ENCODE data around the gene TMEM233. TPM values are rescaled to one million over a fixed set of nuclear protein-coding genes. Genes with fewer than 3 reads are reported as not detected.

The TMEM233 gene
- total RNA-seq, 1 experiment from 2014 or later: not detected

- TF ChIP-seq, protein P1, sequence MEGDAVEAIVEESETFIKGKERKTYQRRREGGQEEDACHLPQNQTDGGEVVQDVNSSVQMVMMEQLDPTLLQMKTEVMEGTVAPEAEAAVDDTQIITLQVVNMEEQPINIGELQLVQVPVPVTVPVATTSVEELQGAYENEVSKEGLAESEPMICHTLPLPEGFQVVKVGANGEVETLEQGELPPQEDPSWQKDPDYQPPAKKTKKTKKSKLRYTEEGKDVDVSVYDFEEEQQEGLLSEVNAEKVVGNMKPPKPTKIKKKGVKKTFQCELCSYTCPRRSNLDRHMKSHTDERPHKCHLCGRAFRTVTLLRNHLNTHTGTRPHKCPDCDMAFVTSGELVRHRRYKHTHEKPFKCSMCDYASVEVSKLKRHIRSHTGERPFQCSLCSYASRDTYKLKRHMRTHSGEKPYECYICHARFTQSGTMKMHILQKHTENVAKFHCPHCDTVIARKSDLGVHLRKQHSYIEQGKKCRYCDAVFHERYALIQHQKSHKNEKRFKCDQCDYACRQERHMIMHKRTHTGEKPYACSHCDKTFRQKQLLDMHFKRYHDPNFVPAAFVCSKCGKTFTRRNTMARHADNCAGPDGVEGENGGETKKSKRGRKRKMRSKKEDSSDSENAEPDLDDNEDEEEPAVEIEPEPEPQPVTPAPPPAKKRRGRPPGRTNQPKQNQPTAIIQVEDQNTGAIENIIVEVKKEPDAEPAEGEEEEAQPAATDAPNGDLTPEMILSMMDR (IDR thresholded peaks at IDR 0.05; ENCODE audit: unreplicated experiment): no peak
- no peaks in the 10 kb centered on the region for H3K4me1 Mint-ChIP-seq (ENCODE audit: low read depth, unreplicated experiment)
- CTCF ChIA-PET: no interaction called here
- no peak overlapping the region for H3K4me3 Mint-ChIP-seq (ENCODE audit: low read depth, unreplicated experiment)
- H3K27ac Mint-ChIP-seq (ENCODE audit: unreplicated experiment): no peak overlapping the region
- no TSS peak for BruUV-seq (replicated peaks)
- intact Hi-C loops (cut with micrococcal nuclease; ENCODE audit: unreplicated experiment): no loop called here
- peaks cover 9% of the 10 kb centered on the region for H3K27me3 Mint-ChIP-seq (ENCODE audit: unreplicated experiment)
- H3K36me3 Mint-ChIP-seq (ENCODE audit: insufficient read depth, unreplicated experiment): no peaks in the 10 kb centered on the region
- no peak for DNase-seq
- no peaks in the 10 kb centered on the region for H3K9me3 Mint-ChIP-seq (ENCODE audit: low read depth, unreplicated experiment)
Observed at GRCh38 chr12:119624966-119625365, 31.4 kb downstream of the TMEM233 start.

- H3K9me3 Mint-ChIP-seq (ENCODE audit: low read depth, unreplicated experiment): no peaks in the 10 kb centered on the region
- intact Hi-C loops (cut with micrococcal nuclease; ENCODE audit: unreplicated experiment): no loop called here
- peaks cover 3% of the 10 kb centered on the region for H3K4me1 Mint-ChIP-seq (ENCODE audit: low read depth, unreplicated experiment)
- H3K4me3 Mint-ChIP-seq (ENCODE audit: low read depth, unreplicated experiment): no peak overlapping the region
- no peak for DNase-seq
- H3K27ac Mint-ChIP-seq (ENCODE audit: unreplicated experiment): no peak overlapping the region
- CTCF ChIA-PET: interaction anchor here (0.8 kb wide), 1 partner anchor 8 kb away, joined by 3 read pairs; no protein-coding TSS in a partner anchor
- peaks cover 13% of the 10 kb centered on the region for H3K27me3 Mint-ChIP-seq (ENCODE audit: unreplicated experiment)
- H3K36me3 Mint-ChIP-seq (ENCODE audit: insufficient read depth, unreplicated experiment): no peaks in the 10 kb centered on the region
- TF ChIP-seq, protein P1 (IDR thresholded peaks at IDR 0.05; ENCODE audit: unreplicated experiment): no peak
- BruUV-seq (replicated peaks): no TSS peak
Observed at GRCh38 chr12:119627019-119627643, 33.6 kb downstream of the TMEM233 start.

DNA sequence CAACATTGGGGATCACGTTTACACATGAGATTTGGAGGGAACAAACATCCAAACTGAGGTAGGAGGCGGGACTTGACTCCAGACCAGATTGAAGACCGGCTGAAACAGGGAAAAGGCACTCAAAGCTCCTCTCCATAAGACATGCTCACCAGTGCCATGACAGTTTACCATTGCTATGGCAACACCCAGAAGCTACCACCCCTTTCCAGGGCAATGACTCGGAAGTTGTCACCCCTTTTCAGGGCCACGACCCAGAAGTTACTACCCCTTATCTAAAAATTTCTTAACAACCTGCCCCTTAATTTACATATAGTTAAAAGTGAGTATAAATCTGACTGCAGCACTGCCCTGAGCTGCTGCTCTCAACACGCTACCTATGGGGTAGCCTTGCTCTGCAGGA is 34.1 kb downstream of the TMEM233 start:
- CTCF ChIA-PET: interaction anchor here (0.8 kb wide), 1 partner anchor 9 kb away, joined by 3 read pairs; no protein-coding TSS in a partner anchor

GRCh38 chr12:119630223-119630780 is 36.7 kb downstream of the TMEM233 start:
- intact Hi-C loops (cut with micrococcal nuclease; ENCODE audit: unreplicated experiment): no loop called here
- TF ChIP-seq, protein P1 (IDR thresholded peaks at IDR 0.05; ENCODE audit: unreplicated experiment): no peak
- Mint-ChIP-seq H3K36me3 (ENCODE audit: insufficient read depth, unreplicated experiment) (no peaks in the 10 kb centered on the region), H3K27ac (ENCODE audit: unreplicated experiment) (no peak overlapping the region), H3K4me3 (ENCODE audit: low read depth, unreplicated experiment) (no peak overlapping the region), H3K4me1 (ENCODE audit: low read depth, unreplicated experiment) (peaks cover 9% of the 10 kb centered on the region), H3K27me3 (ENCODE audit: unreplicated experiment) (peaks cover 18% of the 10 kb centered on the region), H3K9me3 (ENCODE audit: low read depth, unreplicated experiment) (no peaks in the 10 kb centered on the region)
- BruUV-seq (replicated peaks): no TSS peak
- CTCF ChIA-PET: no interaction called here
- DNase-seq: no peak

More for the DNA sequence above, 34.1 kb downstream of the TMEM233 start:
- peaks cover 15% of the 10 kb centered on the region for H3K27me3 Mint-ChIP-seq (ENCODE audit: unreplicated experiment)
- H3K27ac Mint-ChIP-seq (ENCODE audit: unreplicated experiment): no peak overlapping the region
- DNase-seq: no peak
- TF ChIP-seq, protein P1 (IDR thresholded peaks at IDR 0.05; ENCODE audit: unreplicated experiment): no peak
- H3K36me3 Mint-ChIP-seq (ENCODE audit: insufficient read depth, unreplicated experiment): no peaks in the 10 kb centered on the region
- no peak overlapping the region for H3K4me3 Mint-ChIP-seq (ENCODE audit: low read depth, unreplicated experiment)
- intact Hi-C loops (cut with micrococcal nuclease; ENCODE audit: unreplicated experiment): no loop called here
- H3K4me1 Mint-ChIP-seq (ENCODE audit: low read depth, unreplicated experiment): peaks cover 8% of the 10 kb centered on the region
- H3K9me3 Mint-ChIP-seq (ENCODE audit: low read depth, unreplicated experiment): no peaks in the 10 kb centered on the region
- no TSS peak for BruUV-seq (replicated peaks)
